Stimulated activated CD8-positive, alpha-beta memory T cell treated with anti-CD3 and anti-CD28 coated beads, Interleukin-2, amount 100 ng/mL, for 1 hour (primary cell): ENCODE results near the gene P4HTM.

Experiments used
- DNase-seq, 2 donors: peaks; one replicate each; pipeline ENCODE4 v3.0.0-alpha.2; 2020; ENCODE audit warnings: low read depth in 2 of 2

Gene P4HTM

GRCh38 chr3:48984663-48985062, 5.4 kb upstream of the P4HTM start:
- DNase-seq, result no peak

- DNase-seq, result no peak
Observed at GRCh38 chr3:48985831-48986376, 4.1 kb upstream of the P4HTM start.

GRCh38 chr3:48989126-48989795, 780 bp upstream of the P4HTM start:
- no peak for DNase-seq

DNA sequence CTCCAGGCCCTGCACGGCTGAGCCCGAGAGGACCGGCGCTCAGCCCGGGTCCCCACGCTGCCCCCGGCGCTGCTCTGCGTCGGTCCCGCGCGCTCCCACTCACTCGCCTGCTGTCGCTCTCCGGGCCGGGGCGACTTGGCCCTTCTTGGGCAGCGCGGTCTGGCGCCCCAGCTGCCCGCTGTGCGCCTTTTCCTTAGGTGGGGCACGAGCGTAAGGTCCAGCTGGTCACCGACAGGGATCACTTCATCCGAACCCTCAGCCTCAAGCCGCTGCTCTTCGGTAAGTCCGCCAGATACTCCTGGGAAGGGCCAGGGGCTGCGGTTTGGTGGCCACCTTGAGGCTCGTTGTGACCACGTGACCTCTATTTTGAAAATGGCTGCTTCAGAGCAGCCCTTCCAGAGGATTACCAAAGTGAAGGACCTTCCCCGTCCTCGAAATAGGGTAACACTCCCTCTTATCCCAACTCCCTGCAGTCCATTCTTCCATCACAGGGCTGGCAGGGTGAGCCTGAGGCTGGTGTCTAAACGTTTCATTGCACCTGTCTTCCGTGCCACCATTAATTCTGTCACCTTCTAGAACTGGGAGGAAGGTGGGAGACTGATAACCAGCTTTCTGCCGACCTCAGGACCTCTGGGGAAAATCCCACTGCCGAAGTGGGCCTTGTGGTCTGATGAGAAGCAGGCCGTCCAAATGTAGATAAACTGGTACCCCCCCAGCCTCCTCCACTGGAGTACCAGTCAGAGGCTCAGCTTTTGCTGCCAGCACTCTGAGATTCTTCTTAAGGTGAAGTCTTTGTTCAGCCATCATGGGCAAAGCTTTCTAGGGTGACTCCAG, 812 bp downstream of the P4HTM start:
- DNase-seq, result no peak

DNA sequence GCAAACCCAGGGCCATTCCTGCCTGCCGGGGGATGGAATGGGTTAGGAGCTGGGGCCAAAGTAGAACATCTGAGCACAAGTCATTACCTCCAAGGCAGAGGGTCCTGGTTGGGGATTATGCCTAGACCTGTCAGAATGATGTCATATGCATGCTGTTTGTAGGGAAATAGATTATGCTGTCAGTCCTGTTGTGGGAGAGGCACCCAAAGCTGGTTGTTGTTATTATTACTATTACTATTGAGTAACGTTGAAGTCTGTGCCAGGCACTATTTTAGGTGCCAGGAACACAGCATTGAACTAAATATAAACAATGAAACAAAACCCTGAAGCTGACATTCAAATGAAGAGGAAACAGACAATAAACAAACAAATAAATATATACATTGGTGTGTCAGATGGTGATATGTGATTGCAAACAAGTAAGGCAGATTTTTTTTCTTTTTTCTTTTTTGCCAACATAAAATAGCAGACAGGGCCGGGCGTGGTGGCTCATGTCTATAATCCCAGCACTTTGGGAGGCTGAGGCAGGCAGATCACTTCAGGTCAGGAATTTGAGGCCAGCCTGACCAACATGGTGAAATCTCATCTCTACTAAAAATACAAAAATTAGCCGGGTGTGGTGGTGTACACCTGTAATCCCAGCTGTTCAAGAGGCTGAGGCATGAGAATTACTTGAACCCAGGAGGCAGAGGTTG, 2.0 kb downstream of the P4HTM start:
- DNase-seq, result no peak

DNA sequence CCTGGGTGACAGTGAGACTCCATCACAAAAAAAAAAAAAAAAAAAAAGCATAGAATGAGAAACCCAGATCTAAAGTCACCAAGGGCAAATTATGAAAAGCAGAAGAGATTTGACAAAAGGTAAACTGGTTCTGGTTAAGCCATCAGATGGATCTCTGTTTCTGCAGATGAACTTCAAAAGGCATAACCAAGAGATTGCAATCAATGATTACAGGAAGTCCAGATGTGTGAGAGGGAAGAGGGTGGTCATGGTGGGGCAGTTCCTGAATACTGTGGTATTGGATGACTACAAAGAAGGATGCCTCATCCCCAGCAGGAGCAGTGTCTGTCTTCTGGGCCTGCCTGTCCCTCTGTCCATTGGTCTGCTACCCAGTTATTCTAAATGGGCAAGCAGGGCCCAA, 3.8 kb downstream of the P4HTM start:
- DNase-seq, result no peak

DNA sequence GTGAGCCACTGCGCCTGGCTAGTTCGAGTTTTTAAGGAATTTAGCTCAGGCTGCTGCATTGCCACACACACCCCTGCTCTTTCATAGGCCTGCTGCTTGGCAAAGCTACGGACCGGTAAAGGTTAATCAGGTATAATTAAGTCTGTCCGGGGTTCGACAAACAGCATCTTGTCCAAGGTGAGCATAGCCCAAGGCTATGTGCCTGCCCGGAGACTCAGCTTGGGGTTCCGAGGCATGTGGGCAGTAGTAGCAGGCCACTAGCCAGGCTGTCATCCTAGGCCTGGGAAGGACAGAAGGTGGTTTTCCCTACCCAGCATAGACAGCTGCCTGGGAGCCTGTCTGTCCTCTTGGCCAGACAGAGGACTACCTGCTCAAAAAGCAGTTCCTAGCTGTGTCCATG, 6.6 kb downstream of the P4HTM start:
- no peak for DNase-seq

GRCh38 chr3:48997102-48997635, 7.1 kb downstream of the P4HTM start:
- DNase-seq, result no peak

GRCh38 chr3:48997714-48998637, 7.9 kb downstream of the P4HTM start:
- no peak for DNase-seq

DNA sequence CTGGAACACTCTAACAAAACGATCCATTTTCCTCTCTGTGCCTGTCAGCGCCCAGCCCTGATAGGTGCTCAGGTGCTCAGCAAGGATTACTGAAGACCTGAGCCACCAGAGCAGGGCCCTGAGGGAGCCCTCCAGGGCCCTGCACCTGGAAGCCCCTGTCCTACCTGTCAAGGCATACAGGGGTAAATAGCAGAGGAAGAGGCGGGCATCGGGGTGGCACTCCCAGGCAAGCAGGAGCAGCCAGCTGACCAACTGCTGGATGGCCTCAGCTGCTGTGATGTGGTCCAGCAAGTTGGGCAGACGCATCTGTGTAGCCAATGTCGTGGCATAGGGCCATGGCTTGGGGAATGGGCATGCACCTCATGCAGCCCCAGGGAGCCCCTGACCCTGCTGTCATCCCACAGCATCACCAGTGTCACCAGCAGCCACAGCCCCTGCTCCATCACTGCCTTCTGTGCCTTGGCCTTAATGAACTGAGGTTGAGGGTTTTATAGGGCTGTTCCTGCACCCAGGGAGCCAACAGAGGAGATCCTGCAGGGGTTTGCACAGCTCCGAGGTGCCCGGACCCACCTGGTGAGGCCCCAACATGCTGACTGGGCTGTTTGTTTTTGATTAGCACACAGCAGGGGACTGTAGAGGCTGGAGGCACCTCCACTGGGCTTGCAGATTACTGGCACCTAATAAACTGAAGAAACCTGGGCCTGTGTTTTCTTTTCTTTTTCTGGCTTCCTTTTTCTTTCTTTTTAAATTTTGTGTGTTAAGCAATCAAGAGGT, 9.2 kb downstream of the P4HTM start:
- no peak for DNase-seq

DNA sequence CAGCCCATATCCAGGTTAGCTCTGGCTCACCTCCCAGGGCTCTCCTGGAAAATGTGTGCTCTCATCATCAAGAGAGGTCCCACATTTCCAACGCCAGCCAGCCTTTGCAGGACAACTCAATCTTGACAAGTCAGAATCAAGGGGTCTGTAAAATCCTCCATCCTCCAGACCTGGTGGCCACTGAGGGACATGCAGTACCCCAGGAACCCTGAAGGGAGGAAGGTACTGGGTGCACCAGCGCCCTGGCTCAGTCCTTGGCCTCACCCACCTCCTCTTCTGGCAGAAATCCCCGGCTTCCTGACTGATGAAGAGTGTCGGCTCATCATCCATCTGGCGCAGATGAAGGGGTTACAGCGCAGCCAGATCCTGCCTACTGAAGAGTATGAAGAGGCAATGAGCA, 11.1 kb downstream of the P4HTM start:
- DNase-seq, result no peak

GRCh38 chr3:49004352-49005302, 14.6 kb downstream of the P4HTM start:
- no peak for DNase-seq

DNA sequence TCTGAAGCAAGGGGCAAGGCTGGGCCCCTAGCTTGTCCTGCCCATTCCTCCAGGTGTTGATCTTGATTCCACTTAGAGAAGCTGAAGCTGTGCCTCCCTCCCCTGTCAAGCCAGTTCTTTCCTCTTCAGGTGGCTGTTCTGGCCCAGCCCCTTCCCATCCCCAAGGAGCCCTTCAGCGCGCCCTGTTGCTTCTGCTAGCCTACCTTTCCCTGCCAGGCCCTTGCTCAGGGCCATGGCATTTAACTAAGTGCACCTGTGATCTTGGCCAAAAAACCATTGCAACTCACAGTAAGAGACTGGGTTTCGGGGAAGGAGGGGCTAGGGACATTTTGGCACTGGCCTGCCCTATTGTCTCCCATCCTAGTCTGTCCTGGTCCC, 15.3 kb downstream of the P4HTM start:
- DNase-seq, result no peak

DNA sequence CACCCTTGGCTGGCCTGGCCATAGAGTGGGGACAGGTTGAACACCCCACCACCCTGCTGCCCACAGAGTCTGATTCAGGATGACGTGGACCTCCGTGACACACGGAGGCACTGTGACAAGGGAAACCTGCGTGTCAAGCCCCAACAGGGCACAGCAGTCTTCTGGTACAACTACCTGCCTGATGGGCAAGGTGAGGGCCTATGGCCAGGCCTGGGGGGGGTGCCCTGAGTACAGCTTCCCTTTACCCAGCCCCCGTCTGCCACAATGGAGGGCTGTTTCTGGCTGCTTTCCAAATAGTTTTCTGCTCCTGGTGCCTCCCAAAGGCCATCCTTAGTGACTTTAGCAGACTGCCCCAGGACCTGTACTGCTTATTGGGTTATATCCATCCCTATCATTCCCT, 16.0 kb downstream of the P4HTM start:
- DNase-seq, result no peak

DNA sequence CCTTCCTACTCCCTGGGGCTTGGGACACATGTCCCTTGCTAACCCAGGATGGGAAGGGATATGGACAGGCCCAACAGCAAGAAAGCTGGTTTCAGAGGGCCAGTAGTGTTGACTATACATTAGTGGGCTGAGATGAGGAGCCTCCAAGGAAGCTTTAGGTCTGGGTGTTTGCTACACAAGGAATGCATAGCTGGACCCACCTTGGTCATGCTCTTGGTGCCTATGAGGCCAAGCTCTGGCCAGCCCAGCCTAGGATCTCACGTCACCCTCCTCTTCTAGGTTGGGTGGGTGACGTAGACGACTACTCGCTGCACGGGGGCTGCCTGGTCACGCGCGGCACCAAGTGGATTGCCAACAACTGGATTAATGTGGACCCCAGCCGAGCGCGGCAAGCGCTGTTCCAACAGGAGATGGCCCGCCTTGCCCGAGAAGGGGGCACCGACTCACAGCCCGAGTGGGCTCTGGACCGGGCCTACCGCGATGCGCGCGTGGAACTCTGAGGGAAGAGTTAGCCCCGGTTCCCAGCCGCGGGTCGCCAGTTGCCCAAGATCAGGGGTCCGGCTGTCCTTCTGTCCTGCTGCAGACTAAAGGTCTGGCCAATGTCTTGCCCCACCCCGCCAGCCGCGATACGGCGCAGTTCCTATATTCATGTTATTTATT, 16.5 kb downstream of the P4HTM start:
- no peak for DNase-seq

GRCh38 chr3:49007068-49007770, 17.2 kb downstream of the P4HTM start, which contains the start of gene WDR6:
Gene WDR6 (plus strand): TSS chr3:49007391. CDS start chr3:49007432, 41 bp downstream.
- peak; percentile 94 for DNase-seq

DNA sequence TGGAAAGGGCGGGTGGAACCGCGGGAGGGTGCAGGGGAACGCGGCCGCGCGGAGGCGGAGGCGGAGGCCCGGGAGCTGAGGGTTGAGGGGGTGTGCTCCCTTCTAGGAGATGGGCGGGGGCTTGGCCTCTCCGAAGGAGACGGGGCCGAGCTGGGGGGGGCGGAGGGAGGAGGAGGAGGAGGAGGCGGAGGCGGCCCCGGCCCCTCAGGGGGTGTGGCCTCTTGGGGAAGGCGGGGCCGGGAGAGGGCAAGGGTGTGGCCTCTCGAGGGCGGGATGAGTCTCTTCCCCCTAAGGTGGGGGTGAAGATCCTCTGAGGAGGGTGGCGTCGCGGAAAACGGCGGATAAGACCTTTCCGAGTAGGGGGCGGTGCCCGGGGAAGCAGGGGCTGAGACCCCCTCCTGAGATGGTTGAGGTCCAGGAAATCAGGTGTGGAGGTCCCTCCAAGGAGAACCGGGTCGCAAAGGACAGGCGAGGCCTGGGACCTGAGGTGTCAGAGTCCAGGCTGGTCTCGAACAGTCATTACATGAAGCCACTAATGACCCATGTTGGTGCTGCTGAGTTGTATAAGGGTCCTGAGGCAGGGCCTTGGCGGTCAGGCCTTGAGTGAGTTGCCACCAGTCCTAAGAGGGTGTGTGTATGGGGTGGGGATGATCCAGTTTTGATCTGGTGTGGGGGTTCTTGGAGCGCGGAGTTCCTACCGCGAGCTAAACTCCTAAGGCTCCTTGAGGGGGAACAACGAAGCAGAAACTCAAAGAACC, 17.9 kb downstream of the P4HTM start:
- DNase-seq, result peak; percentile 68 to 85
